Adrenal gland (tissue), 5 donors: ENCODE results near the gene DUS2.

Source experiments
- POLR2A ChIP-seq, 2 donors: fragments of 450-650 bp; IDR thresholded peaks; one replicate each; pipeline ENCODE4 v1.6.1; 2017; ENCODE audit warnings: antibody characterized with exemption in 2 of 2, mild to moderate bottlenecking in 2 of 2, moderate library complexity in 1 of 2
- TF ChIP-seq, protein P1 (sequence below), 6 experiments: fragments of 450-650 bp in 4 of 6; fragments of 200-600 bp in 2 of 6; sonication (generic) in 1 of 6; IDR thresholded peaks; 1 replicate in 5 of 6; 2 replicates in 1 of 6; pipeline versions ENCODE4 v1.5.1 to v1.8.0; 2016 to 2021; ENCODE audit warnings: antibody characterized with exemption in 6 of 6, mild to moderate bottlenecking in 2 of 6, moderate library complexity in 1 of 6
- donor health status: DM: no; HTN: no; CAD: no.

DNA sequence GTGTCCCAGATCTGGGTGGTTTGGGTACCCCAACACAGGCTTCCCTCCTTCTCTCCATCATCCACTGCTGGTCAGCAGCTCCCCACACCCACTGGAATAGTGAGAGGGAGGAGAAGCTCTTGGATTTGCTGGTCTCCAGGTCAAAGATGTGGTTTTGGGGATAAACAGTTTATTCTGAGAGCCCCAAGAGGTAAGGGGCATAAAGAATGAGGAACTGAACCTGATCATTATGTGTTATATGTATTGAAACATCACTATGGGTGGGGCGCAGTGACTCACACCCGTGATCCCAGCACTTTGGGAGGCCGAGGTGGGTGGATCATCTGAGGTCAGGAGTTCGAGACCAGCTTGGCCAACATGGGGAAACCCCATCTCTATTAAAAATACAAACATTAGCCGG lies 27.7 kb upstream of the DUS2 start:
- TF ChIP-seq, protein P1, sequence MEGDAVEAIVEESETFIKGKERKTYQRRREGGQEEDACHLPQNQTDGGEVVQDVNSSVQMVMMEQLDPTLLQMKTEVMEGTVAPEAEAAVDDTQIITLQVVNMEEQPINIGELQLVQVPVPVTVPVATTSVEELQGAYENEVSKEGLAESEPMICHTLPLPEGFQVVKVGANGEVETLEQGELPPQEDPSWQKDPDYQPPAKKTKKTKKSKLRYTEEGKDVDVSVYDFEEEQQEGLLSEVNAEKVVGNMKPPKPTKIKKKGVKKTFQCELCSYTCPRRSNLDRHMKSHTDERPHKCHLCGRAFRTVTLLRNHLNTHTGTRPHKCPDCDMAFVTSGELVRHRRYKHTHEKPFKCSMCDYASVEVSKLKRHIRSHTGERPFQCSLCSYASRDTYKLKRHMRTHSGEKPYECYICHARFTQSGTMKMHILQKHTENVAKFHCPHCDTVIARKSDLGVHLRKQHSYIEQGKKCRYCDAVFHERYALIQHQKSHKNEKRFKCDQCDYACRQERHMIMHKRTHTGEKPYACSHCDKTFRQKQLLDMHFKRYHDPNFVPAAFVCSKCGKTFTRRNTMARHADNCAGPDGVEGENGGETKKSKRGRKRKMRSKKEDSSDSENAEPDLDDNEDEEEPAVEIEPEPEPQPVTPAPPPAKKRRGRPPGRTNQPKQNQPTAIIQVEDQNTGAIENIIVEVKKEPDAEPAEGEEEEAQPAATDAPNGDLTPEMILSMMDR (IDR thresholded peaks at IDR 0.05), result no peak
- no peak for TF ChIP-seq POLR2A (IDR thresholded peaks at IDR 0.05)
